ENCODE measurements around the gene LMCD1.

The LMCD1 gene

GRCh38 chr3:8489278-8489792 is 12.3 kb upstream of the LMCD1 start:
- H3K27me3 ChIP-seq (ENCODE audit: control insufficient read depth in 3 of 3, insufficient read depth in 3 of 3, low read depth in 1 of 3, low read length in 3 of 3), result peaks cover 0 to 4% (median 0%) of the 10 kb centered on the region in 3 experiments
- H3K14ac ChIP-seq (ENCODE audit: low read length), result no peak overlapping the region
- WGBS, 2 donors (ENCODE audit: extremely low coverage in 2 of 2, insufficient read length in 2 of 2, insufficient replicate concordance in 1 of 2), result no CpG with 5 or more reads among the region's 2 CpGs
- no peak overlapping the region for H3K23ac ChIP-seq (ENCODE audit: low read depth, low read length, poor library complexity)
- peaks cover 4 to 16% of the 10 kb centered on the region in 2 donors for H3K9me3 ChIP-seq (replicated peaks in 1 of 2; ENCODE audit: control insufficient read depth in 2 of 2, insufficient read depth in 1 of 2, low read depth in 1 of 2, low read length in 2 of 2)
- H3K4me1 ChIP-seq (ENCODE audit: control insufficient read depth in 2 of 2, insufficient read depth in 1 of 2, low read depth in 1 of 2, low read length in 2 of 2), result peaks cover 14 to 19% of the 10 kb centered on the region in 2 donors
- H4K91ac ChIP-seq (ENCODE audit: low read depth, low read length, poor library complexity), result no peak overlapping the region
- H3K9ac ChIP-seq (ENCODE audit: low read depth, low read length, poor library complexity), result no peak overlapping the region
- H2AK5ac ChIP-seq (ENCODE audit: low read depth, low read length), result no peak overlapping the region
- no peak overlapping the region for H4K8ac ChIP-seq (ENCODE audit: low read depth, low read length)
- no peak for DNase-seq (ENCODE audit: low spot score)
- no peak overlapping the region for H3K27ac ChIP-seq (replicated peaks; ENCODE audit: low read length)
- no peak overlapping the region for H3K18ac ChIP-seq (ENCODE audit: low read length)
- H3K79me1 ChIP-seq (ENCODE audit: low read depth, low read length), result no peaks in the 10 kb centered on the region
- no peak overlapping the region for H3K4me3 ChIP-seq (ENCODE audit: low read length in 2 of 2)
- H3K4me2 ChIP-seq (ENCODE audit: insufficient read depth, low read length, poor library complexity, severe bottlenecking), result no peak overlapping the region
- H2AFZ ChIP-seq (ENCODE audit: low read length), result no peak overlapping the region
- no peaks in the 10 kb centered on the region for H3K36me3 ChIP-seq (replicated peaks in 1 of 2; ENCODE audit: control insufficient read depth in 2 of 2, insufficient read depth in 2 of 2, low read length in 2 of 2)
- no peak overlapping the region for H2BK15ac ChIP-seq (ENCODE audit: low read length)
- no peak overlapping the region for H2BK5ac ChIP-seq (ENCODE audit: low read length)
- no peak overlapping the region for H2BK120ac ChIP-seq (ENCODE audit: low read depth, low read length)
- H3K4ac ChIP-seq (ENCODE audit: low read length), result no peak overlapping the region
- no peak overlapping the region for H2BK12ac ChIP-seq (ENCODE audit: low read length)

GRCh38 chr3:8490079-8490552 is 11.5 kb upstream of the LMCD1 start:
- H2AK5ac ChIP-seq (ENCODE audit: low read depth, low read length), result no peak overlapping the region
- H3K36me3 ChIP-seq (replicated peaks in 1 of 2; ENCODE audit: control insufficient read depth in 2 of 2, insufficient read depth in 2 of 2, low read length in 2 of 2), result no peaks in the 10 kb centered on the region
- peaks cover 19 to 23% of the 10 kb centered on the region in 2 donors for H3K4me1 ChIP-seq (ENCODE audit: control insufficient read depth in 2 of 2, insufficient read depth in 1 of 2, low read depth in 1 of 2, low read length in 2 of 2)
- no peak overlapping the region for H3K23ac ChIP-seq (ENCODE audit: low read depth, low read length, poor library complexity)
- H2BK120ac ChIP-seq (ENCODE audit: low read depth, low read length), result no peak overlapping the region
- no peak overlapping the region for H2AFZ ChIP-seq (ENCODE audit: low read length)
- H2BK5ac ChIP-seq (ENCODE audit: low read length), result no peak overlapping the region
- H2BK15ac ChIP-seq (ENCODE audit: low read length), result no peak overlapping the region
- no peak overlapping the region for H3K27ac ChIP-seq (replicated peaks; ENCODE audit: low read length)
- H3K4ac ChIP-seq (ENCODE audit: low read length), result no peak overlapping the region
- no peak overlapping the region for H3K18ac ChIP-seq (ENCODE audit: low read length)
- no peak overlapping the region for H4K8ac ChIP-seq (ENCODE audit: low read depth, low read length)
- peaks cover 0 to 12% of the 10 kb centered on the region in 2 donors for H3K9me3 ChIP-seq (replicated peaks in 1 of 2; ENCODE audit: control insufficient read depth in 2 of 2, insufficient read depth in 1 of 2, low read depth in 1 of 2, low read length in 2 of 2)
- WGBS, 2 donors (ENCODE audit: extremely low coverage in 2 of 2, insufficient read length in 2 of 2, insufficient replicate concordance in 1 of 2), result no CpG with 5 or more reads among the region's 4 CpGs
- no peak for DNase-seq (ENCODE audit: low spot score)
- no peak overlapping the region for H3K9ac ChIP-seq (ENCODE audit: low read depth, low read length, poor library complexity)
- no peak overlapping the region for H3K14ac ChIP-seq (ENCODE audit: low read length)
- no peaks in the 10 kb centered on the region for H3K79me1 ChIP-seq (ENCODE audit: low read depth, low read length)
- no peak overlapping the region for H3K4me2 ChIP-seq (ENCODE audit: insufficient read depth, low read length, poor library complexity, severe bottlenecking)
- no peak overlapping the region for H2BK12ac ChIP-seq (ENCODE audit: low read length)
- no peak overlapping the region for H3K4me3 ChIP-seq (ENCODE audit: low read length in 2 of 2)
- peaks cover 0 to 4% (median 0%) of the 10 kb centered on the region in 3 experiments for H3K27me3 ChIP-seq (ENCODE audit: control insufficient read depth in 3 of 3, insufficient read depth in 3 of 3, low read depth in 1 of 3, low read length in 3 of 3)
- no peak overlapping the region for H4K91ac ChIP-seq (ENCODE audit: low read depth, low read length, poor library complexity)

- WGBS, 2 donors (ENCODE audit: extremely low coverage in 2 of 2, insufficient read length in 2 of 2, insufficient replicate concordance in 1 of 2), result no CpG with 5 or more reads among the region's 9 CpGs
- Histone ChIP-seq H2BK5ac (ENCODE audit: low read length) (no peak overlapping the region), H2BK15ac (ENCODE audit: low read length) (no peak overlapping the region), H2AFZ (ENCODE audit: low read length) (no peak overlapping the region), H3K23ac (ENCODE audit: low read depth, low read length, poor library complexity) (no peak overlapping the region), H3K4ac (ENCODE audit: low read length) (no peak overlapping the region), H3K4me2 (ENCODE audit: insufficient read depth, low read length, poor library complexity, severe bottlenecking) (no peak overlapping the region), H4K8ac (ENCODE audit: low read depth, low read length) (no peak overlapping the region), H3K27ac (replicated peaks; ENCODE audit: low read length) (no peak overlapping the region), H3K18ac (ENCODE audit: low read length) (peak overlapping the region; percentile 42), H3K9me3 (replicated peaks in 1 of 2; ENCODE audit: control insufficient read depth in 2 of 2, insufficient read depth in 1 of 2, low read depth in 1 of 2, low read length in 2 of 2) (peaks cover 0 to 6% of the 10 kb centered on the region in 2 donors), H3K4me1 (ENCODE audit: control insufficient read depth in 2 of 2, insufficient read depth in 1 of 2, low read depth in 1 of 2, low read length in 2 of 2) (peaks cover 19 to 23% of the 10 kb centered on the region in 2 donors), H2AK5ac (ENCODE audit: low read depth, low read length) (no peak overlapping the region), H3K79me1 (ENCODE audit: low read depth, low read length) (no peaks in the 10 kb centered on the region), H3K27me3 (ENCODE audit: control insufficient read depth in 3 of 3, insufficient read depth in 3 of 3, low read depth in 1 of 3, low read length in 3 of 3) (peaks cover 0 to 4% (median 0%) of the 10 kb centered on the region in 3 experiments), H2BK12ac (ENCODE audit: low read length) (no peak overlapping the region), H4K91ac (ENCODE audit: low read depth, low read length, poor library complexity) (no peak overlapping the region), H2BK120ac (ENCODE audit: low read depth, low read length) (no peak overlapping the region), H3K4me3 (ENCODE audit: low read length in 2 of 2) (no peak overlapping the region), H3K9ac (ENCODE audit: low read depth, low read length, poor library complexity) (no peak overlapping the region), H3K36me3 (replicated peaks in 1 of 2; ENCODE audit: control insufficient read depth in 2 of 2, insufficient read depth in 2 of 2, low read length in 2 of 2) (no peaks in the 10 kb centered on the region), H3K14ac (ENCODE audit: low read length) (no peak overlapping the region)
- DNase-seq (ENCODE audit: low spot score), result no peak
Observed at GRCh38 chr3:8491271-8492144, 10.1 kb upstream of the LMCD1 start.

Data from neuronal stem cell (in vitro differentiated cells).